HG02610 (cell line): ENCODE results near the gene DFFB.

Experiments used
- ATAC-seq: cut with Tn5 transposase; IDR thresholded peaks from one replicate; pipeline ENCODE4 v1.9.1; 2021; ENCODE audit warnings: mild to moderate bottlenecking, moderate library complexity; ENCODE audit not compliant: unreplicated experiment

Gene DFFB

GRCh38 chr1:3828391-3828790 lies 28.9 kb upstream of the DFFB start:
- ATAC-seq = no peak

GRCh38 chr1:3831689-3832088 lies 25.6 kb upstream of the DFFB start:
- no peak for ATAC-seq

GRCh38 chr1:3834701-3835100 lies 22.6 kb upstream of the DFFB start:
- no peak for ATAC-seq

- no peak for ATAC-seq
Measured at GRCh38 chr1:3836421-3836820, 20.9 kb upstream of the DFFB start.

- ATAC-seq = no peak
Measured at GRCh38 chr1:3837200-3837599, 20.1 kb upstream of the DFFB start.

- ATAC-seq = no peak
Measured at GRCh38 chr1:3837685-3838084, 19.6 kb upstream of the DFFB start.

GRCh38 chr1:3838788-3839187 lies 18.5 kb upstream of the DFFB start:
- no peak for ATAC-seq

GRCh38 chr1:3841491-3841890 lies 15.8 kb upstream of the DFFB start:
- ATAC-seq = no peak

- ATAC-seq = no peak
Measured at GRCh38 chr1:3842912-3843311, 14.4 kb upstream of the DFFB start.

- ATAC-seq = no peak
Measured at GRCh38 chr1:3846541-3846940, 10.7 kb upstream of the DFFB start.

- ATAC-seq = no peak
Measured at GRCh38 chr1:3847081-3847480, 10.2 kb upstream of the DFFB start.

GRCh38 chr1:3850857-3851256 lies 6.4 kb upstream of the DFFB start:
- no peak for ATAC-seq

GRCh38 chr1:3851292-3851691 lies 6.0 kb upstream of the DFFB start:
- no peak for ATAC-seq

GRCh38 chr1:3852091-3852490 lies 5.2 kb upstream of the DFFB start:
- ATAC-seq = no peak

GRCh38 chr1:3852711-3853485 lies 4.4 kb upstream of the DFFB start:
- no peak for ATAC-seq

GRCh38 chr1:3857791-3858129 lies 484 bp downstream of the DFFB start:
- ATAC-seq = no peak

- ATAC-seq = no peak
Measured at GRCh38 chr1:3858231-3858981, 1.1 kb downstream of the DFFB start.

- ATAC-seq = no peak
Measured at GRCh38 chr1:3863231-3863935, 6.1 kb downstream of the DFFB start.

GRCh38 chr1:3864884-3865283 lies 7.6 kb downstream of the DFFB start:
- ATAC-seq = no peak

GRCh38 chr1:3865606-3866160 lies 8.4 kb downstream of the DFFB start:
- no peak for ATAC-seq

- ATAC-seq = no peak
Measured at GRCh38 chr1:3868464-3869006, 11.3 kb downstream of the DFFB start.
